DOHH2 (cell line): ENCODE measurements around the gene NAV2.

ENCODE experiments used
- H3F3A ChIP-seq: fragments of 200-600 bp; sonication (generic), shearing (Covaris generic); 2 replicates; pipeline ENCODE4 v1.6.0; 2016; ENCODE audit warnings: antibody characterized with exemption, mild to moderate bottlenecking; ENCODE audit not compliant: control insufficient read depth, insufficient read depth
- H3K27ac ChIP-seq: fragments of 200-600 bp; sonication (generic); 2 replicates; pipeline ENCODE4 v1.5.1; 2014; ENCODE audit warnings: low read depth, mild to moderate bottlenecking, low read length, moderate library complexity
- H3K27me3 ChIP-seq: fragments of 200-600 bp; sonication (generic); 2 replicates; pipeline ENCODE4 v1.6.1; 2014; ENCODE audit warnings: mild to moderate bottlenecking, low read length, mixed read lengths; ENCODE audit not compliant: control insufficient read depth
- H3K36me3 ChIP-seq: fragments of 200-600 bp; sonication (generic); 2 replicates; pipeline ENCODE4 v1.6.1; 2014; ENCODE audit warnings: mild to moderate bottlenecking, low read length, moderate library complexity, mixed read lengths; ENCODE audit not compliant: control insufficient read depth
- H3K4me1 ChIP-seq: fragments of 200-600 bp; sonication (generic); 2 replicates; pipeline ENCODE4 v1.6.1; 2014; ENCODE audit warnings: mild to moderate bottlenecking, low read length, mixed read lengths; ENCODE audit not compliant: control insufficient read depth
- H3K4me2 ChIP-seq: fragments of 200-600 bp; sonication (generic); 2 replicates; pipeline ENCODE4 v1.6.0; 2014; ENCODE audit warnings: mild to moderate bottlenecking, low read length, moderate library complexity
- H3K4me3 ChIP-seq: fragments of 200-600 bp; sonication (generic); 2 replicates; pipeline ENCODE4 v1.5.1; 2014; ENCODE audit warnings: mild to moderate bottlenecking, low read length, mixed read lengths
- H3K79me2 ChIP-seq: fragments of 200-600 bp; sonication (generic); 2 replicates; pipeline ENCODE4 v1.6.1; 2014; ENCODE audit warnings: mild to moderate bottlenecking, low read length, mixed read lengths; ENCODE audit not compliant: control insufficient read depth
- H3K9me2 ChIP-seq: fragments of 200-600 bp; sonication (generic); replicated peaks from 2 replicates; pipeline ENCODE4 v1.6.1; 2014; ENCODE audit warnings: mild to moderate bottlenecking, low read length, mixed read lengths; ENCODE audit not compliant: control insufficient read depth
- H3K9me3 ChIP-seq: fragments of 200-600 bp; sonication (generic); 2 replicates; pipeline ENCODE4 v1.6.1; 2014; ENCODE audit warnings: antibody characterized with exemption, low read length, mixed read lengths; ENCODE audit not compliant: control insufficient read depth, insufficient read depth
- H4K20me1 ChIP-seq: fragments of 200-600 bp; sonication (generic); 2 replicates; pipeline ENCODE4 v1.6.0; 2014; ENCODE audit warnings: low read depth, mild to moderate bottlenecking, antibody characterized with exemption, low read length, moderate library complexity; ENCODE audit not compliant: control insufficient read depth, insufficient read depth
- CTCF ChIP-seq: fragments of 200-600 bp; sonication (generic); IDR thresholded peaks from one replicate; pipeline ENCODE4 v1.5.1; 2014; ENCODE audit warnings: antibody characterized with exemption, mild to moderate bottlenecking, low read depth, low read length; ENCODE audit not compliant: poor library complexity, severe bottlenecking
- EZH2phosphoT487 ChIP-seq: fragments of 200-600 bp; sonication (generic); IDR thresholded peaks from 2 replicates; pipeline ENCODE4 v1.6.1; 2017; ENCODE audit warnings: borderline replicate concordance, mild to moderate bottlenecking, antibody characterized with exemption, low read length, moderate library complexity, mixed read lengths

NAV2 gene

DNA sequence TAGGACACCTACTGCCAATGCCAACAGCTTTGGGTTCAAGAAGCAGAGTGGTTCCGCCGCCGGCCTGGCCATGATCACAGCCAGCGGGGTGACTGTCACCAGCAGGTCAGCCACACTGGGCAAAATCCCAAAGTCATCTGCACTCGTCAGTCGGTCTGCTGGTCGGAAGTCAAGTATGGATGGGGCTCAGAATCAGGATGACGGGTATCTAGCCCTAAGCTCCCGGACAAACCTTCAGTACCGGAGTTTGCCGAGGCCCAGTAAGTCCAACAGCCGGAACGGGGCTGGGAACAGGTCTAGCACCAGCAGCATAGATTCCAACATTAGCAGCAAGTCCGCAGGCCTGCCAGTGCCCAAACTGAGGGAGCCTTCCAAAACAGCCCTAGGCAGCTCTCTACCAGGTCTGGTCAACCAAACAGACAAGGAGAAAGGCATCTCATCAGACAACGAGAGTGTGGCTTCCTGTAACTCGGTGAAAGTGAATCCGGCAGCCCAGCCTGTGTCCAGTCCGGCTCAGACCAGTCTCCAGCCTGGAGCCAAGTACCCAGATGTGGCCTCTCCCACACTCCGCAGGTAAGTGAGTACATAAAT is 332.6 kb downstream of the NAV2 start:
- Histone ChIP-seq H3K4me2 (no peak overlapping the region), H3K27ac (no peak overlapping the region), H3F3A (no peaks in the 10 kb centered on the region), H3K9me3 (no peaks in the 10 kb centered on the region), H3K4me1 (peaks cover 6% of the 10 kb centered on the region; the same call in 1 of the 2 replicates), H4K20me1 (no peaks in the 10 kb centered on the region), H3K27me3 (no peaks in the 10 kb centered on the region), H3K4me3 (no peak overlapping the region), H3K9me2 (no peaks in the 10 kb centered on the region), H3K36me3 (no peaks in the 10 kb centered on the region), H3K79me2 (no peaks in the 10 kb centered on the region)
- TF ChIP-seq EZH2phosphoT487 (no peak), CTCF (no peak)

DNA sequence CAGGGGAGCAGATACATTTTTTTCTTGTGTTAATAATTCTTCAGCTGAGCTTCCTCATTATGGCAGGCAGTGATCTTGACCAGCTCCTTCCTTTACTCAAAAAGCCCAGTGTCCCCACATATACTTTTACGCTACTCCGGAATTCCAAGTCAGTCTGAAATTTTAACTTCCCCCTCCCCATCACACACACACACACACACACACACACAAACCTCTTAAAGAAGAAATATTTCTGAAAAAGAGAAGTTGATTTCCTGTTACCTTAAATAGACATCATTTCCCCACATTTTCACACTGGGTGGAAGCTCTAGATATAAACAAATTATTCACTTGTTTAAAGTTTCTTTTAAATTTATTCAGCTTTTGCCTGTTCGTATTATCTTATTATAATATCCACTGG is 333.8 kb downstream of the NAV2 start:
- H3K4me2 ChIP-seq: no peak overlapping the region
- H3K27ac ChIP-seq: no peak overlapping the region
- H3K9me2 ChIP-seq: no peaks in the 10 kb centered on the region
- H3K79me2 ChIP-seq: no peaks in the 10 kb centered on the region
- no peak overlapping the region for H3K4me3 ChIP-seq
- H3K4me1 ChIP-seq: peaks cover 6% of the 10 kb centered on the region; the same call in 1 of the 2 replicates
- no peaks in the 10 kb centered on the region for H3F3A ChIP-seq
- no peaks in the 10 kb centered on the region for H3K27me3 ChIP-seq
- H3K36me3 ChIP-seq: no peaks in the 10 kb centered on the region
- no peak for TF ChIP-seq CTCF
- no peak for TF ChIP-seq EZH2phosphoT487
- no peaks in the 10 kb centered on the region for H4K20me1 ChIP-seq
- no peaks in the 10 kb centered on the region for H3K9me3 ChIP-seq

- H3K36me3 ChIP-seq: no peaks in the 10 kb centered on the region
- H3K4me1 ChIP-seq: peaks cover 6% of the 10 kb centered on the region; the same call in 1 of the 2 replicates
- no peak overlapping the region for H3K4me2 ChIP-seq
- no peaks in the 10 kb centered on the region for H4K20me1 ChIP-seq
- H3K27me3 ChIP-seq: no peaks in the 10 kb centered on the region
- H3K4me3 ChIP-seq: no peak overlapping the region
- H3K9me3 ChIP-seq: no peaks in the 10 kb centered on the region
- no peaks in the 10 kb centered on the region for H3K79me2 ChIP-seq
- no peak overlapping the region for H3K27ac ChIP-seq
- no peak for TF ChIP-seq EZH2phosphoT487
- no peak for TF ChIP-seq CTCF
- H3K9me2 ChIP-seq: no peaks in the 10 kb centered on the region
- H3F3A ChIP-seq: no peaks in the 10 kb centered on the region
These were observed 334.6 kb downstream of the NAV2 start for GRCh38 chr11:20047006-20047768.
